OCI-LY7 (cell line): ENCODE data around the gene KCNMA1. TPM values are rescaled to one million over a fixed set of nuclear protein-coding genes. Genes with fewer than 3 reads are reported as not detected.

Experiments used
- BruUV-seq: library from RNA; stranded (reverse); fragments of 400-500 nt; replicated peaks from 2 replicates; lab custom pipeline; 2021; lab: Mats Ljungman, UMichigan
- CTCF ChIA-PET: fragments of 300-600 bp; sonication (Branson Sonifier 250); formaldehyde crosslinking; loops from one replicate; lab custom pipeline; 2022; ENCODE audit warnings: antibody characterized with exemption; ENCODE audit not compliant: unreplicated experiment; lab: Charles Lee
- POLR2A ChIA-PET: fragments of 300-600 bp; sonication (Branson Sonifier 250); formaldehyde crosslinking; loops from one replicate; lab custom pipeline; 2022; ENCODE audit warnings: antibody characterized with exemption; lab: Charles Lee
- DNase-seq: peaks from one replicate; pipeline ENCODE4 v3.0.0-alpha.2; 2015; ENCODE audit warnings: low spot score
- H2AFZ ChIP-seq: fragments of 200-600 bp; sonication (generic), shearing (Covaris generic); 2 replicates; pipeline ENCODE4 v1.6.1; 2014; ENCODE audit warnings: mild to moderate bottlenecking, antibody characterized with exemption, low read length, moderate library complexity
- H3K27ac ChIP-seq: fragments of 200-600 bp; sonication (generic); 2 replicates; pipeline ENCODE4 v1.5.1; 2014; ENCODE audit warnings: mixed run types, low read depth, mild to moderate bottlenecking, moderate library complexity, low read length, inconsistent platforms; ENCODE audit not compliant: poor library complexity, severe bottlenecking
- H3K36me3 ChIP-seq: fragments of 200-600 bp; sonication (generic); 2 replicates; pipeline ENCODE4 v1.6.1; 2014; ENCODE audit warnings: mild to moderate bottlenecking, antibody characterized with exemption, low read length, moderate library complexity, mixed read lengths; ENCODE audit not compliant: insufficient read depth
- H3K4me1 ChIP-seq: fragments of 200-600 bp; sonication (generic); 2 replicates; pipeline ENCODE4 v1.5.1; 2014; ENCODE audit warnings: mild to moderate bottlenecking, low read length; ENCODE audit not compliant: insufficient read depth, poor library complexity, severe bottlenecking
- H3K4me2 ChIP-seq: fragments of 200-600 bp; sonication (generic); 2 replicates; pipeline ENCODE4 v1.6.1; 2014; ENCODE audit warnings: mild to moderate bottlenecking, low read length
- H3K4me3 ChIP-seq: fragments of 200-600 bp; sonication (generic); 2 replicates; pipeline ENCODE4 v1.5.1; 2014; ENCODE audit warnings: mild to moderate bottlenecking, low read depth, low read length; ENCODE audit not compliant: poor library complexity, severe bottlenecking
- H3K79me2 ChIP-seq: fragments of 200-600 bp; sonication (generic); 2 replicates; pipeline ENCODE4 v1.6.1; 2016; ENCODE audit warnings: low read depth, mild to moderate bottlenecking, low read length, moderate library complexity, mixed read lengths; ENCODE audit not compliant: insufficient read depth
- H3K9me2 ChIP-seq: fragments of 200-600 bp; sonication (generic); 2 replicates; pipeline ENCODE4 v1.6.1; 2016; ENCODE audit warnings: mild to moderate bottlenecking, low read length, mixed read lengths; ENCODE audit not compliant: insufficient read depth
- H3K9me3 ChIP-seq: fragments of 200-600 bp; sonication (generic); 2 replicates; pipeline ENCODE4 v1.6.1; 2014; ENCODE audit warnings: mild to moderate bottlenecking, mixed run types, low read length, mixed read lengths
- H4K20me1 ChIP-seq: fragments of 200-600 bp; sonication (generic); 2 replicates; pipeline ENCODE4 v1.6.1; 2014; ENCODE audit warnings: mild to moderate bottlenecking, antibody characterized with exemption, low read length, moderate library complexity, mixed read lengths; ENCODE audit not compliant: insufficient read depth
- CTCF ChIP-seq: fragments of 200-600 bp; sonication (generic); conservative IDR thresholded peaks from 2 replicates; pipeline ENCODE4 v1.5.1; 2014; ENCODE audit warnings: mild to moderate bottlenecking, antibody characterized with exemption, low read length, moderate library complexity, mixed read lengths
- EZH2phosphoT487 ChIP-seq: fragments of 200-600 bp; sonication (generic); IDR thresholded peaks from 2 replicates; pipeline ENCODE4 v1.6.1; 2018; ENCODE audit warnings: low read depth, borderline replicate concordance, mild to moderate bottlenecking, mixed run types, antibody characterized with exemption, low read length, moderate library complexity, mixed read lengths
- intact Hi-C: fragments of 100-400 bp; cut with micrococcal nuclease; formaldehyde crosslinking; loops from one replicate; pipeline ENCODE4 v1.10.0; 2022; ENCODE audit not compliant: unreplicated experiment
- total RNA-seq, 2 experiments: library from RNA; depleted of rRNA in 1 of 2; stranded (reverse); fragments of >200 nt in 1 of 2; shearing (Covaris generic) in 1 of 2; gene quantifications; 2 replicates each; pipeline ENCODE4 v1.2.3, GENCODE V29; 2014 to 2022

KCNMA1 gene
- total RNA-seq, 2 experiments from 2014 or later, result not detected

GRCh38 chr10:77231884-77232610 is 405.6 kb downstream of the KCNMA1 start:
- CTCF ChIA-PET, result no interaction called here
- H3K27ac ChIP-seq, result no peak overlapping the region

GRCh38 chr10:77231375-77231774 is 406.2 kb downstream of the KCNMA1 start:
- no TSS peak for BruUV-seq
- H3K36me3 ChIP-seq, result no peaks in the 10 kb centered on the region
- ChIA-PET POLR2A (interaction anchor here (1.2 kb wide), 1 partner anchor 17 kb away, joined by 3 read pairs; no protein-coding TSS in a partner anchor), CTCF (no interaction called here)
- no peaks in the 10 kb centered on the region for H3K9me2 ChIP-seq
- no peak overlapping the region for H2AFZ ChIP-seq
- H3K27ac ChIP-seq, result no peak overlapping the region
- H3K4me2 ChIP-seq, result no peak overlapping the region
- no peak for DNase-seq
- no peaks in the 10 kb centered on the region for H4K20me1 ChIP-seq
- H3K4me3 ChIP-seq, result no peak overlapping the region
- H3K4me1 ChIP-seq, result no peaks in the 10 kb centered on the region
- no peaks in the 10 kb centered on the region for H3K9me3 ChIP-seq
- H3K79me2 ChIP-seq, result no peaks in the 10 kb centered on the region
- intact Hi-C loops, result no loop called here
- TF ChIP-seq CTCF (no peak), EZH2phosphoT487 (no peak)

More at GRCh38 chr10:77231884-77232610, 405.6 kb downstream of the KCNMA1 start:
- H3K9me3 ChIP-seq, result no peaks in the 10 kb centered on the region
- H3K4me2 ChIP-seq, result no peak overlapping the region
- H3K79me2 ChIP-seq, result no peaks in the 10 kb centered on the region
- no peaks in the 10 kb centered on the region for H3K9me2 ChIP-seq
- DNase-seq, result no peak
- no TSS peak for BruUV-seq
- H3K4me3 ChIP-seq, result no peak overlapping the region
- no peaks in the 10 kb centered on the region for H4K20me1 ChIP-seq
- TF ChIP-seq EZH2phosphoT487, result no peak
- TF ChIP-seq CTCF, result no peak
- H3K4me1 ChIP-seq, result no peaks in the 10 kb centered on the region
- H3K36me3 ChIP-seq, result no peaks in the 10 kb centered on the region
- intact Hi-C loops, result no loop called here
- H2AFZ ChIP-seq, result no peak overlapping the region
- POLR2A ChIA-PET, result no interaction called here

- H3K9me3 ChIP-seq, result no peaks in the 10 kb centered on the region
- no peak overlapping the region for H3K4me2 ChIP-seq
- no peak overlapping the region for H2AFZ ChIP-seq
- H3K79me2 ChIP-seq, result no peaks in the 10 kb centered on the region
- intact Hi-C loops, result no loop called here
- CTCF ChIA-PET, result no interaction called here
- no peak overlapping the region for H3K4me3 ChIP-seq
- no peak overlapping the region for H3K27ac ChIP-seq
- POLR2A ChIA-PET, result interaction anchor here (1.2 kb wide), 1 partner anchor 18 kb away, joined by 3 read pairs; no protein-coding TSS in a partner anchor
- TF ChIP-seq CTCF (no peak), EZH2phosphoT487 (no peak)
- no peak for DNase-seq
- no peaks in the 10 kb centered on the region for H3K36me3 ChIP-seq
- no peaks in the 10 kb centered on the region for H4K20me1 ChIP-seq
- no peaks in the 10 kb centered on the region for H3K9me2 ChIP-seq
- H3K4me1 ChIP-seq, result no peaks in the 10 kb centered on the region
- BruUV-seq, result no TSS peak
Observed at GRCh38 chr10:77230194-77230593, 407.4 kb downstream of the KCNMA1 start.
